ENCODE results near the gene N4BP2L2. TPM values are rescaled to one million over a fixed set of nuclear protein-coding genes. Genes with fewer than 3 reads are reported as not detected.

Gene N4BP2L2
- total RNA-seq, 1 experiment from 2014 or later, result 96.8 TPM

- TF ChIP-seq CTCF (conservative IDR thresholded peaks at IDR 0.05; ENCODE audit: low read depth, low read length) (no peak), EZH2 (IDR thresholded peaks at IDR 0.05; ENCODE audit: borderline replicate concordance, low read depth, low read length, poor library complexity, severe bottlenecking) (no peak)
- Histone ChIP-seq H3K27ac (ENCODE audit: low read depth, low read length, poor library complexity, severe bottlenecking) (no peak overlapping the region), H3K4me1 (ENCODE audit: insufficient read depth, low read length, poor library complexity, severe bottlenecking) (peaks cover 10% of the 10 kb centered on the region), H3K4me3 (ENCODE audit: low read depth, low read length, poor library complexity, severe bottlenecking) (no peak overlapping the region), H3K27me3 (replicated peaks; ENCODE audit: insufficient read depth, low read depth, low read length, poor library complexity) (no peaks in the 10 kb centered on the region), H3K9me3 (ENCODE audit: low read depth, low read length, poor library complexity, severe bottlenecking) (no peaks in the 10 kb centered on the region), H3K36me3 (ENCODE audit: insufficient read depth, low read length, poor library complexity, severe bottlenecking) (no peaks in the 10 kb centered on the region)
- no TSS peak for BruUV-seq (replicated peaks)
- intact Hi-C loops (cut with micrococcal nuclease; ENCODE audit: unreplicated experiment), result no loop called here
- DNase-seq (ENCODE audit: low spot score), result no peak
- ChIA-PET CTCF (no interaction called here), POLR2A (ENCODE audit: low non-redundant PET) (no interaction called here)
These were observed 113.4 kb downstream of the N4BP2L2 start for GRCh38 chr13:32425158-32425557.

- ChIA-PET CTCF (no interaction called here), POLR2A (ENCODE audit: low non-redundant PET) (no interaction called here)
- H3K27ac ChIP-seq (ENCODE audit: low read depth, low read length, poor library complexity, severe bottlenecking), result no peak overlapping the region
- intact Hi-C loops (cut with micrococcal nuclease; ENCODE audit: unreplicated experiment), result no loop called here
- peaks cover 4% of the 10 kb centered on the region for H3K9me3 ChIP-seq (ENCODE audit: low read depth, low read length, poor library complexity, severe bottlenecking)
- no peaks in the 10 kb centered on the region for H3K27me3 ChIP-seq (replicated peaks; ENCODE audit: insufficient read depth, low read depth, low read length, poor library complexity)
- TF ChIP-seq CTCF (conservative IDR thresholded peaks at IDR 0.05; ENCODE audit: low read depth, low read length) (no peak), EZH2 (IDR thresholded peaks at IDR 0.05; ENCODE audit: borderline replicate concordance, low read depth, low read length, poor library complexity, severe bottlenecking) (no peak)
- no peak for DNase-seq (ENCODE audit: low spot score)
- no TSS peak for BruUV-seq (replicated peaks)
- H3K4me1 ChIP-seq (ENCODE audit: insufficient read depth, low read length, poor library complexity, severe bottlenecking), result peaks cover 10% of the 10 kb centered on the region
- no peaks in the 10 kb centered on the region for H3K36me3 ChIP-seq (ENCODE audit: insufficient read depth, low read length, poor library complexity, severe bottlenecking)
- no peak overlapping the region for H3K4me3 ChIP-seq (ENCODE audit: low read depth, low read length, poor library complexity, severe bottlenecking)
These were observed 115.0 kb downstream of the N4BP2L2 start for GRCh38 chr13:32423592-32423991.

GRCh38 chr13:32419862-32420261 lies 118.7 kb downstream of the N4BP2L2 start:
- no peak for TF ChIP-seq EZH2 (IDR thresholded peaks at IDR 0.05; ENCODE audit: borderline replicate concordance, low read depth, low read length, poor library complexity, severe bottlenecking)
- no peak for TF ChIP-seq CTCF (conservative IDR thresholded peaks at IDR 0.05; ENCODE audit: low read depth, low read length)
- H3K27ac ChIP-seq (ENCODE audit: low read depth, low read length, poor library complexity, severe bottlenecking), result no peak overlapping the region
- ChIA-PET CTCF (no interaction called here), POLR2A (ENCODE audit: low non-redundant PET) (no interaction called here)
- H3K9me3 ChIP-seq (ENCODE audit: low read depth, low read length, poor library complexity, severe bottlenecking), result peaks cover 4% of the 10 kb centered on the region
- intact Hi-C loops (cut with micrococcal nuclease; ENCODE audit: unreplicated experiment), result no loop called here
- no peak for DNase-seq (ENCODE audit: low spot score)
- H3K4me1 ChIP-seq (ENCODE audit: insufficient read depth, low read length, poor library complexity, severe bottlenecking), result no peaks in the 10 kb centered on the region
- BruUV-seq (replicated peaks), result no TSS peak
- no peaks in the 10 kb centered on the region for H3K27me3 ChIP-seq (replicated peaks; ENCODE audit: insufficient read depth, low read depth, low read length, poor library complexity)
- H3K4me3 ChIP-seq (ENCODE audit: low read depth, low read length, poor library complexity, severe bottlenecking), result no peak overlapping the region
- H3K36me3 ChIP-seq (ENCODE audit: insufficient read depth, low read length, poor library complexity, severe bottlenecking), result no peaks in the 10 kb centered on the region

All from A673 (cell line).